Right lobe of liver (tissue), 6 donors: ENCODE results near the gene CD164. TPM values are rescaled to one million over a fixed set of nuclear protein-coding genes. Genes with fewer than 3 reads are reported as not detected.

ENCODE experiments used
- ATAC-seq, 4 donors: fragments of 200-7000 bp; cut with Tn5 transposase; one replicate each; pipeline ENCODE4 v1.9.1; 2020; ENCODE audit warnings: mild to moderate bottlenecking in 4 of 4, moderate library complexity in 4 of 4
- DNase-seq, 3 donors: peaks; one replicate each; pipeline ENCODE4 v3.0.0-alpha.2; 2020
- H3K27ac ChIP-seq, 3 donors: fragments of 200-600 bp; one replicate each; pipeline ENCODE4 v1.8.0; 2022
- H3K27me3 ChIP-seq, 2 donors: fragments of 200-600 bp; one replicate each; pipeline ENCODE4 v1.8.0; 2022
- H3K36me3 ChIP-seq, 4 donors: fragments of 200-600 bp; sonication (generic) in 1 of 4; one replicate each; pipeline versions ENCODE4 v1.5.1 to v1.8.0; 2017 to 2022; ENCODE audit warnings: control low read depth in 1 of 4
- H3K4me1 ChIP-seq, 4 donors: fragments of 200-600 bp; sonication (generic) in 1 of 4; one replicate each; pipeline versions ENCODE4 v1.5.1 to v1.8.0; 2017 to 2022; ENCODE audit warnings: control low read depth in 1 of 4
- H3K4me3 ChIP-seq, 3 donors: fragments of 200-600 bp; one replicate each; pipeline ENCODE4 v1.8.0; 2022
- H3K9me3 ChIP-seq, 4 donors: fragments of 200-600 bp; sonication (generic) in 1 of 4; one replicate each; pipeline versions ENCODE4 v1.5.1 to v1.8.0; 2017 to 2022; ENCODE audit warnings: control low read depth in 1 of 4
- CTCF ChIP-seq, 4 donors: fragments of 200-600 bp in 3 of 4; fragments of 450-650 bp in 1 of 4; IDR thresholded peaks; one replicate each; pipeline versions ENCODE4 v1.5.1 to v1.8.0; 2016 to 2022; ENCODE audit warnings: antibody characterized with exemption in 4 of 4, mild to moderate bottlenecking in 2 of 4
- POLR2A ChIP-seq: fragments of 450-650 bp; IDR thresholded peaks from one replicate; pipeline ENCODE4 v1.6.1; 2017; ENCODE audit warnings: antibody characterized with exemption, mild to moderate bottlenecking
- WGBS: methylation state at CpG from one replicate; pipeline ENCODE4 v1.1.6; 2018; ENCODE audit warnings: low coverage, low lambda C conversion rate; ENCODE audit not compliant: insufficient coverage; ENCODE audit errors: missing lambda C conversion rate; 5-methylcytosine and 5-hydroxymethylcytosine counted together
- intact Hi-C, 2 donors: fragments of 100-400 bp; cut with DNase I; formaldehyde crosslinking; loops; one replicate each; pipeline versions ENCODE4 v1.11.2 to v1.14.1; 2022
- total RNA-seq, 6 experiments: library from RNA; depleted of rRNA in 2 of 6; stranded (reverse); fragments of >200 nt in 2 of 6; fragmentation: NEBNext Ultra II Directional in 3 of 6; extraction: Animal tissue kit (Norgen Biotek cat#: 25700) in 3 of 6; gene quantifications; one replicate each; pipeline versions ENCODE4 v1.1.0 to v1.2.4, GENCODE V29; 2016 to 2023
- donor health status: DM: no; HTN: yes; CAD: no.
- donor health status: DM: no; HTN: no; CAD: no.
- donor health status: DM: no; HTN: no; CAD: no.
- donor health status: DM: no; HTN: yes; CAD: no.
- donor health status: DM: no; HTN: yes; CAD: no.

CD164 gene
- total RNA-seq, 6 experiments from 2014 or later = 113 to 173 (median 150) TPM

DNA sequence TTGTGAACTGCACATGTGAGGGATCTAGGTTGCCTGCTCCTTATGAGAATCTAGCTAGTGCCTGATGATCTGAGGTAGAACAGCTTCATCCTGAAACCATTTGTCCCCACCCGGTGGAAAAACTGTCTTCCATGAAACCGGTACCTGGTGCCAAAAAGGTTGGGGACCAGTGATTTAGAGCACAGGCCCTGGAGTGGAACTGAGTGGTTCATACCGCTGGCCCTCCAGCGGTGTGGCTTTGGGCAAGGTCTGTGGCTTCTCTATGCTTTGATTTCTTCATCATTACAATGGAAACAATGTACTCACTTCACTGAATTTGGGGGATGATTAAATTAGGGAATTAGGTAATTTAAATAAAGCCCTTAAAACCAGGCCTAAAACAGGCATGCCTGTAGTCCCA lies 36.3 kb downstream of the CD164 start:
- H3K4me3 ChIP-seq = no peak overlapping the region
- H3K27me3 ChIP-seq = no peaks in the 10 kb centered on the region
- no peak overlapping the region for H3K27ac ChIP-seq
- no peaks in the 10 kb centered on the region for H3K9me3 ChIP-seq
- no peaks in the 10 kb centered on the region for H3K36me3 ChIP-seq
- TF ChIP-seq POLR2A = no peak
- no peak for TF ChIP-seq CTCF (IDR thresholded peaks at IDR 0.05)
- WGBS = 67% methylated on average over 1 of the region's 4 CpGs
- H3K4me1 ChIP-seq = peaks cover 0 to 11% (median 4%) of the 10 kb centered on the region in 4 donors
- intact Hi-C loops = no loop called here
- no peak for ATAC-seq
- no peak for DNase-seq

DNA sequence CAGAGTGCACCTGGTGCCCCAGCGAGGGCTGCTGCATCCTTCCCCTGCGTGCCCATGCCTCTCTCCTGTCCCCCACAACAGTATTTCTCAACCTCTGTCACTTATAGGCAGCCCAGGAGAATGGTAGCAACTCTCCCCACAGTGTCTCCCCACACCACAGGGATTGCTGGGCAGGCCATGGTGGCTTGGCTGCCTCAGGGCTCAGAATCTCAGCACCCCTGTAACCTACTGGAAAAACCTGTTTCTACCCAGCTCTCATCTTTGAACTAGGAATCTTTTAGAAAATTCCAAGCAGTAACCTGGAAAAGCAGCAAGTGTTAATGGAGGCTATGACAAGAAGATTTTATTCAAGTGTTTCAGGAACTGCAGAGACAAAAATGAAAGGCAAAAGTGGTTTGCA lies 38.0 kb downstream of the CD164 start:
- Histone ChIP-seq H3K4me3 (no peak overlapping the region), H3K36me3 (no peaks in the 10 kb centered on the region), H3K4me1 (peaks cover 0 to 2% (median 0%) of the 10 kb centered on the region in 4 donors), H3K27me3 (no peaks in the 10 kb centered on the region), H3K27ac (no peak overlapping the region), H3K9me3 (no peaks in the 10 kb centered on the region)
- ATAC-seq = no peak
- WGBS = no CpG with 5 or more reads among the region's 2 CpGs
- intact Hi-C loops = no loop called here
- no peak for TF ChIP-seq CTCF (IDR thresholded peaks at IDR 0.05)
- no peak for TF ChIP-seq POLR2A
- no peak for DNase-seq

- ATAC-seq = no peak
- no peak for TF ChIP-seq POLR2A
- no peak for TF ChIP-seq CTCF (IDR thresholded peaks at IDR 0.05)
- H3K36me3 ChIP-seq = no peaks in the 10 kb centered on the region
Measured at GRCh38 chr6:109343518-109343917, 38.7 kb downstream of the CD164 start.

GRCh38 chr6:109342911-109343310 lies 39.4 kb downstream of the CD164 start:
- Histone ChIP-seq H3K27me3 (no peaks in the 10 kb centered on the region), H3K27ac (no peak overlapping the region), H3K4me1 (no peaks in the 10 kb centered on the region), H3K9me3 (no peaks in the 10 kb centered on the region), H3K36me3 (no peaks in the 10 kb centered on the region), H3K4me3 (no peak overlapping the region)
- TF ChIP-seq CTCF (IDR thresholded peaks at IDR 0.05) = no peak
- no peak for TF ChIP-seq POLR2A
- intact Hi-C loops = no loop called here
- no peak for DNase-seq
- ATAC-seq = no peak
- WGBS = 78% methylated on average over 2 of the region's 6 CpGs

More at GRCh38 chr6:109343518-109343917, 38.7 kb downstream of the CD164 start:
- intact Hi-C loops = no loop called here
- Histone ChIP-seq H3K4me1 (no peaks in the 10 kb centered on the region), H3K27ac (no peak overlapping the region), H3K9me3 (no peaks in the 10 kb centered on the region), H3K4me3 (no peak overlapping the region), H3K27me3 (no peaks in the 10 kb centered on the region)
- DNase-seq = no peak
- WGBS = 95% methylated on average over 5 of the region's 7 CpGs

GRCh38 chr6:109342506-109342905 lies 39.8 kb downstream of the CD164 start:
- ATAC-seq (no peak), DNase-seq (no peak)
- Histone ChIP-seq H3K36me3 (no peaks in the 10 kb centered on the region), H3K9me3 (no peaks in the 10 kb centered on the region), H3K4me1 (no peaks in the 10 kb centered on the region), H3K4me3 (no peak overlapping the region), H3K27me3 (no peaks in the 10 kb centered on the region), H3K27ac (no peak overlapping the region)
- 88% methylated on average over 5 of the region's 5 CpGs for WGBS
- TF ChIP-seq CTCF (IDR thresholded peaks at IDR 0.05) (no peak), POLR2A (no peak)
- intact Hi-C loops = no loop called here
